Uterus (tissue), 4 donors: Measurements from ENCODE around the gene USP4. TPM values are rescaled to one million over a fixed set of nuclear protein-coding genes. Genes with fewer than 3 reads are reported as not detected.
A peak's percentile ranks its signal among the peaks of the same experiment; 100 is the strongest.
"Not testable (repeated sequence)": the region's sequence is repeated elsewhere in the genome, so short reads cannot be mapped to it uniquely, and the experiment has no call there.

Experiments used
- DNase-seq, 2 donors: peaks; one replicate each; pipeline ENCODE4 v3.0.0-alpha.2; 2019 to 2020
- H3K27ac ChIP-seq, 2 donors: fragments of 200-600 bp; sonication (generic); 1 replicate in 1 of 2; 2 replicates in 1 of 2; pipeline ENCODE4 v1.5.1; 2016 to 2018
- H3K27me3 ChIP-seq, 2 donors: fragments of 200-600 bp; sonication (generic); one replicate each; pipeline ENCODE4 v1.5.1; 2018 to 2019; ENCODE audit warnings: control low read depth in 1 of 2
- H3K36me3 ChIP-seq, 2 donors: fragments of 200-600 bp; sonication (generic); one replicate each; pipeline ENCODE4 v1.5.1; 2019; ENCODE audit warnings: control low read depth in 1 of 2
- H3K4me1 ChIP-seq, 2 donors: fragments of 200-600 bp; sonication (generic); one replicate each; pipeline ENCODE4 v1.5.1; 2018 to 2019; ENCODE audit warnings: control low read depth in 1 of 2
- H3K4me3 ChIP-seq, 2 donors: fragments of 200-600 bp; sonication (generic); 1 replicate in 1 of 2; 2 replicates in 1 of 2; pipeline ENCODE4 v1.5.1; 2018 to 2019; ENCODE audit warnings: mild to moderate bottlenecking in 1 of 2
- H3K9me3 ChIP-seq, 2 donors: fragments of 200-600 bp; sonication (generic); one replicate each; pipeline ENCODE4 v1.5.1; 2019; ENCODE audit warnings: control low read depth in 1 of 2
- CTCF ChIP-seq, 4 experiments: fragments of 200-600 bp in 2 of 4; fragments of 450-650 bp in 2 of 4; sonication (generic) in 2 of 4; IDR thresholded peaks; one replicate each; pipeline ENCODE4 v1.5.1; 2016 to 2019; ENCODE audit warnings: antibody characterized with exemption in 4 of 4, mild to moderate bottlenecking in 2 of 4, moderate library complexity in 1 of 4
- POLR2A ChIP-seq, 2 donors: fragments of 450-650 bp; IDR thresholded peaks; one replicate each; pipeline ENCODE4 v1.6.1; 2016; ENCODE audit warnings: antibody characterized with exemption in 2 of 2, mild to moderate bottlenecking in 1 of 2, moderate library complexity in 1 of 2
- intact Hi-C: fragments of 100-400 bp; cut with DNase I; formaldehyde crosslinking; loops from one replicate; pipeline ENCODE4 v1.15.1; 2023; ENCODE audit warnings: low total_unique reads
- total RNA-seq, 4 donors: library from RNA; depleted of rRNA in 3 of 4; stranded (reverse); fragments of >200 nt in 3 of 4; gene quantifications; one replicate each; pipeline versions ENCODE4 v1.1.0 to v1.2.4, GENCODE V29; 2014 to 2023
- donor health status: DM: yes; HTN: yes; CAD: no.

The USP4 gene
- total RNA-seq, 4 donors from 2014 or later, result 9.2 to 78.3 (median 28.8) TPM

DNA sequence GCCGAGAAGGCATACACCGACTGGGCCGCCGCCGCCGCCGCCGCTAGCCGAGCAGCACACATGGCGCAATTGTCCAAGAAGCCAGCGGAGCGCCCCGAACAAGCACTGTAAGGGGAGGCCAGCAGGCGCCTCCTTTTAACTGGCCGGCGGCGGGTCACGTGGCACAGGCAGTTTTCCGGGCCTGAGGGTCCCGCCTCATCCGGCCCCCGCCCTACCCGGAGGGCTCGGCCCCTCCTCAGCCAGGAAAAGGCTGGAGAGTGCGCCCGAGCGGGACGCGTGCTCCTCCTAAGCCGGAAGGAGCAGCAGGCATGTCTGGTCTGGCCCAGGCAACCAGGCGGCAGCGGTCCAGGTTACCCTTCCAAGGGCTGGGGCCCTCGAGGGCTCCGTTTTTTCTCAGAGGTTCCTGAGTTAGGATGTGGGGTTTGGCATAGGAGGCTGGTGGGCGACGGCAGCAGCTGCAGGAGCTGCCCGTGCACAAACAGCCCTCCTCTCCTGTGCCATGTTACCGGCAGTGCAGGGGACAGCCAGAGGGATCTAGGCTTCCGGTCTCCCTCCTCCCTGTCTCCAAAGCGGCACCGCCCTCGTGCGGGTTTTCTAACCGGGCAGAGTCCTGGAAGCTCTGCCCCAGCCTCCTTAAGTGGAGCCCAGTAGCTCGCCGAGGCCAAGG lies 18.5 kb upstream of the USP4 start, which contains the start of gene GPX1:
Gene GPX1, minus strand, starts transcription at position 137 of the 667 bp plus-strand sequence. Its CDS starts 75 bp downstream, at position 62.
- Histone ChIP-seq H3K4me1 (peaks cover 0 to 10% of the 10 kb centered on the region in 2 donors), H3K27ac (peak within 1 kb of the TSS; percentile 81 to 92), H3K4me3 (peak within 1 kb of the TSS; percentile 86 to 87), H3K36me3 (no peaks in the 10 kb centered on the region), H3K9me3 (no peaks in the 10 kb centered on the region), H3K27me3 (no peaks in the 10 kb centered on the region)
- TF ChIP-seq POLR2A (IDR thresholded peaks at IDR 0.05) (peak; percentile 95 to 97), CTCF (IDR thresholded peaks at IDR 0.05) (no peak)
- DNase-seq, result peak; percentile 94 to 95
- intact Hi-C loops, result loop anchor here (5.0 kb wide), 1 partner anchor 54 kb away; the partner anchor contains the start of genes RHOA and TCTA

DNA sequence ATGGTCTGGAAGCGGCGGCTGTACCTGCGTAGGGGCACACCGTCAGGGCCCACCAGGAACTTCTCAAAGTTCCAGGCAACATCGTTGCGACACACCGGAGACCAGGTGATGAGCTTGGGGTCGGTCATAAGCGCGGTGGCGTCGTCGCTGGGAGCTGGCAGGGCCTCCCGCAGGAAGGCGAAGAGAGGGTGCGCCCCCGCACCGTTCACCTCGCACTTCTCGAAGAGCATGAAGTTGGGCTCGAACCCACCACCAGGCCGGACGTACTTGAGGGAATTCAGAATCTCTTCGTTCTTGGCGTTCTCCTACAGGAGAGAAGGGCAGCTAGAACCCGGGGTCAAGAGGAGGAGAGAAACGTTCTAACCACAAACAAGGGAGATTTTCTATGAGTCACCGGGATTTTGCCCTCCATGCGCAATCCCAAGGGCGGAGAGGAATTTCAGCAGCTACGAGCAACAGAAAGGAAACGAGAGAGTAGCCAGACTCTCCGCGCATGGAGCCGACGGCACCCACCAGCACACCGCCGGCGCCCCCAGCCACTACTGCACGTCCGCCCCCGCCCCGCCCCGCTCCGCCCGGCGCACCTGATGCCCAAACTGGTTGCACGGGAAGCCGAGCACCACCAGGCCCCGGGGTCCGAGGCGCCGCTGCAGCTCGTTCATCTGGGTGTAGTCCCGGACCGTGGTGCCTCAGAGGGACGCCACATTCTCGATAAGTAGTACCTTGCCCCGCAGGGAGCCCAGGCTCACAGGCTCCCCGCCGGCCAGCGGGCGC lies 17.8 kb upstream of the USP4 start:
- peak overlapping the region; percentile 81 to 92 for H3K27ac ChIP-seq
- H3K4me3 ChIP-seq, result peak overlapping the region; percentile 86 to 87
- DNase-seq, result peak; percentile 50 to 51
- intact Hi-C loops, result loop anchor here (5.0 kb wide), 1 partner anchor 55 kb away; the partner anchor contains the start of genes RHOA and TCTA
- not testable (repeated sequence) for H3K36me3 ChIP-seq, H3K9me3 ChIP-seq, H3K27me3 ChIP-seq, H3K4me1 ChIP-seq

GRCh38 chr3:49357095-49357442 lies 17.2 kb upstream of the USP4 start:
- H3K36me3 ChIP-seq, H3K9me3 ChIP-seq, H3K27me3 ChIP-seq, DNase-seq, H3K4me1 ChIP-seq: not testable (repeated sequence)
- intact Hi-C loops, result loop anchor here (5.0 kb wide), 1 partner anchor 55 kb away; the partner anchor contains the start of genes RHOA and TCTA
- peak overlapping the region; percentile 81 to 92 for H3K27ac ChIP-seq
- peak overlapping the region; percentile 86 to 87 for H3K4me3 ChIP-seq

- intact Hi-C loops, result no loop called here
- Histone ChIP-seq H3K9me3 (no peaks in the 10 kb centered on the region), H3K4me1 (peaks cover 0 to 6% of the 10 kb centered on the region in 2 donors), H3K27me3 (no peaks in the 10 kb centered on the region), H3K27ac (peak overlapping the region in 1 of 2 donors; percentile 63), H3K36me3 (no peaks in the 10 kb centered on the region), H3K4me3 (no peak overlapping the region)
- DNase-seq, result no peak
- no peak for TF ChIP-seq POLR2A (IDR thresholded peaks at IDR 0.05)
- TF ChIP-seq CTCF (IDR thresholded peaks at IDR 0.05), result no peak
These were observed 13.1 kb upstream of the USP4 start for GRCh38 chr3:49352890-49353421.

DNA sequence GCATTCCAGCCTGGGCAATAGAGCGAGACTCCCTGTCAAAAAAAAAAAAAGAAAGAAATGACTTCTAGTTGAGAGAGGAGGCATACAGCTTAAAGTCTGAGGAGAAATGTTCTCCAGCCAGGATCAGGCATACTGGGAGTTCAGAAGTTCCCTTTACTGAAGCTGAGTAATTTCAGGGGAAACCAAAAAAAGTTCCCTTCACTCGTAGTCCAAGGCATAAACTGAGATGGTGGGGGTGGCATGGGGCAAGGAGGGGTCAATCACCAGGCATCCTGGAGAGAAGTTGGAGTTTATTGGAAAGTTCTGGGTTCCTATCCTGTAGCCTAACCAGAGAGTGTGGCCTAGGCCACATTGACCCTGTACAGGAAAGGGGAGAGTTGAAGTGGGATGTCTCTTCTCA lies 12.4 kb upstream of the USP4 start:
- no peak overlapping the region for H3K4me3 ChIP-seq
- TF ChIP-seq POLR2A (IDR thresholded peaks at IDR 0.05) (no peak), CTCF (IDR thresholded peaks at IDR 0.05) (no peak)
- H3K36me3 ChIP-seq, result no peaks in the 10 kb centered on the region
- H3K4me1 ChIP-seq, result peaks cover 0 to 6% of the 10 kb centered on the region in 2 donors
- intact Hi-C loops, result no loop called here
- H3K27me3 ChIP-seq, result no peaks in the 10 kb centered on the region
- DNase-seq, result no peak
- peak overlapping the region in 1 of 2 donors; percentile 63 for H3K27ac ChIP-seq
- no peaks in the 10 kb centered on the region for H3K9me3 ChIP-seq
